GM12864 (cell line): Measurements from ENCODE around the gene SSBP3.

Experiments used
- DNase-seq: peaks from one replicate; pipeline ENCODE4 v3.0.0-alpha.2; 2011; ENCODE audit warnings: low read depth
- H3K4me3 ChIP-seq: 2 replicates; pipeline ENCODE4 v1.5.1; 2011; ENCODE audit warnings: mild to moderate bottlenecking, low read depth, low read length, control low read depth
- CTCF ChIP-seq: IDR thresholded peaks from 2 replicates; pipeline ENCODE4 v1.5.1; 2011; ENCODE audit warnings: low read depth, mild to moderate bottlenecking, moderate library complexity, low read length, control low read depth, inconsistent platforms; ENCODE audit errors: missing control alignments

The SSBP3 gene

DNA sequence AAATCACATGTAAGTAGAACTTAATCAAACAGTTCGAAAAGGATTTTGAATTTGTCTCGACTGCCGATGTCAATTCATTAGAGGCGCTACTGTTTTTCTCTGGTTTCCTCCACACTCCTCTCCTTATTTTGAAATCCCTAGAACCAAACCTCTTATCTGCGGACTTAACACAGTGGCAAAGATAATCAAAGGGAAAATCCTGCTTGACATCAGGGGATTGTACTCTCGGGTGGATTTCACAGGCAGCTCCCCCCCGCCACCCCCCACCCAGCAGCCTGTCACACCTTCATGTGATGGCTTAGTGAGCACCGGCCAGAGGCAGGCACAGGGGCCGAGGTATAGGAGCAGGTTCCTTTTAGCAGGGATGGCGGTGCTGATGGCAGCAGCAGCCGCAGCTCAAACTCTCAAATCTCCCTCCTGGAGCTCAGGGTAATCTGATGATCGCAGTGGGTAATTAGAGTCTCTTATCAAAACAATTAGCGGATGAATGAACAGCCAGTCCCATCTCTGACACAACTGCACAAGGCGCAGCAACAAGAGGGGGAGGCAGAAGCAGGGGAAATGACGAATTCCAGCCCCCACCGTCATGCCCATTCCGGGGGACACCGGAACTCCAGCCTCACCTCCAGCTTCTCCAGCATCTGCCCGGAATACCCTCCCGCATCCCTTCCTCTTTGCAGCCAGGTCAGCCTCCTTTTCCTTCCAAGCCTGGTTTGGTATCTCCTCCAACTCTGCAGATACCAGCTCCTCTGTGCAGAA is 80.3 kb downstream of the SSBP3 start:
- TF ChIP-seq CTCF = no peak

DNA sequence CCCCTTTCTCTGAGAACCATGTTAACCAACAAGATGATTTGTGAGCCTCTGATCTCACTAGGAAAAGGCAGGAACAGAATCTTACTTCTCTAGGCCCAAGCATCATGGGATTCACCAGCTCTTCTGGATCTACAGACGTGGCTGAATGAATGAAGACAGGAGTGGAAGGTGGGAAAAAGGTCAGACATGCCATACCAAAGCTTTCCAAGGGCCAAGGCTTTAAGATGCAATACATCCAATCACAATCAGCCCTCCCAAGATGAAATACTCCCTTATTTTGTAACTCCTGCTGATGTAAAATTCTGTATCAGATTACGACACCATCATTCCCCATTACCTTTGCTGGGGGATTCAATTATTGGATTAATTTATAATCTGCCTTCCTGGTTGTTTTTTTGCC is 80.9 kb downstream of the SSBP3 start:
- TF ChIP-seq CTCF = no peak
- no peak overlapping the region for H3K4me3 ChIP-seq
- DNase-seq = no peak

More for the DNA sequence above, 80.3 kb downstream of the SSBP3 start:
- DNase-seq = no peak
- H3K4me3 ChIP-seq = no peak overlapping the region

DNA sequence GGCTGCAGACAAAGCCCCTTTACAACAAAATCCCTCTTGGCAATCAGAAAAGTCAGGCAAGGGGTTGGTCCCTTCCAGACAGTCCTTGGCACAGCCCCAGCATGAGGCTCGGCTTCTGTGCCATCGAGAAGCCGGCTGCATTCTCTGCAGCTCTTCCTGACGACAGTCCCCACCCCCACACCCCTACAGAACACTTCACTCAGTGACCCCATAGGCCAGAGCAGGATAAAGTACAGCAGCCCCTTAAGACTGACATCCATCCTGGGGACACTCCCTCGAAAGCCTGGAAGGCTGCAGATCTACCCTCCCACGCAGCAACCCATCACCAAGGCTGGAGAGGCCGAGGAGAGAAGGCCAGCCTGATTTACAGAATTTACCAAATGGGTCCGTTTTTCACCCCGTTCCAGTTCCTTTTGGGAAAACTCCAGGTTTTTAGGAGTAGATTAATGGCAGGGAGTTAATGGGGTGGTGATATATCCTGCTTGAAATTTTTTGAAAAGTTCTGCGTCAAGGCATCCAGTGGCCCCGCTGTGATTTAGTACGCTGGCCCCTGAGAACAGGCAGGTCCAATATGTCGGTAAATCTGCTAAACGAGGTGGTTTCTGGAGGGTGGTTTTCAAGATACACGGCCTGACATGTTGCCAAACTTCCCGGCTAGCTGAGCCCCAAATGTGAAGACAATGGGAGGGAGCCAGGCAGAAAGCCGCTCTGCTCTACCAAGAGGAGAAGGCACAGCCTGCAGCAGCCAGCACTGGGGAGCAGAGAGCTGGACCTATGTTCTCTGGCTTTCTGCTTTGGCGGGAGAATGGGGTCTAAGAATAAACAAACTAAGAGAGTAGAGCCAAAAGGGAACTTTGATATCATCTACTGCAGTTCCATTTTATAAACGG is 81.7 kb downstream of the SSBP3 start:
- no peak overlapping the region for H3K4me3 ChIP-seq
- TF ChIP-seq CTCF = no peak
- no peak for DNase-seq

DNA sequence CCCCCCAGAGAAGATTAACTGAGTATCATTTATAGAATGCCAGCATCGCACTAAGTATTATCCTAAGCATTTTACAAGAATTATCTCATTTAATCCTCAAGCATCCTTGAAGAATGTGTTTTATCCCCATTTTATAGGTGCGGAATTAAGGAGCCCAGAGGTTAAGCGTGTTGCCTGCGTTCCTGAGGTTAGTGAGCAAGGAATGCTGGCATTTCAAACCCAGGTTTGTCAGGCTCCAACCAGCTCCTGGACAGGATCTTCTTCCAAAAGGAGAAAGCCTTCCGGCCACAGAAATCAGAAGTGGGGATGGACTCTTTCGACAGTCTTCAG is 82.3 kb downstream of the SSBP3 start:
- H3K4me3 ChIP-seq = no peak overlapping the region
- TF ChIP-seq CTCF = no peak
- DNase-seq = no peak

- DNase-seq = no peak
- no peak overlapping the region for H3K4me3 ChIP-seq
- no peak for TF ChIP-seq CTCF
These were observed 82.9 kb downstream of the SSBP3 start for GRCh38 chr1:54323324-54323739.

GRCh38 chr1:54318246-54318814 is 87.9 kb downstream of the SSBP3 start:
- no peak for DNase-seq
- TF ChIP-seq CTCF = no peak
- H3K4me3 ChIP-seq = no peak overlapping the region
